ENCODE results near the gene GPR82. TPM values are rescaled to one million over a fixed set of nuclear protein-coding genes. Genes with fewer than 3 reads are reported as not detected.

GPR82 gene
- polyA plus RNA-seq, 2 of the 4 experiments (the other 2 are of a cell fraction): not detected

- peaks cover 12% of the 10 kb centered on the region for H3K4me1 ChIP-seq
- DNase-seq (ENCODE audit: low read depth in 1 of 2, low spot score in 1 of 2) (no peak), FAIRE-seq (peak; percentile 51), ATAC-seq (no peak)
- H3K9me3 ChIP-seq: no peaks in the 10 kb centered on the region
- ChIA-PET POLR2A (no interaction called here), CTCF (no interaction called here)
- H3K4me3 ChIP-seq: no peak overlapping the region
- no peak for TF ChIP-seq FOSL2 (IDR thresholded peaks at IDR 0.05)
- no peak for TF ChIP-seq FOSL2 (CRISPR knock-in tag; IDR thresholded peaks at IDR 0.05)
- TF ChIP-seq, protein P1, sequence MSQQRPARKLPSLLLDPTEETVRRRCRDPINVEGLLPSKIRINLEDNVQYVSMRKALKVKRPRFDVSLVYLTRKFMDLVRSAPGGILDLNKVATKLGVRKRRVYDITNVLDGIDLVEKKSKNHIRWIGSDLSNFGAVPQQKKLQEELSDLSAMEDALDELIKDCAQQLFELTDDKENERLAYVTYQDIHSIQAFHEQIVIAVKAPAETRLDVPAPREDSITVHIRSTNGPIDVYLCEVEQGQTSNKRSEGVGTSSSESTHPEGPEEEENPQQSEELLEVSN (IDR thresholded peaks at IDR 0.05; ENCODE audit: borderline replicate concordance, low read depth): no peak
- no peak for TF ChIP-seq RFX5 (IDR thresholded peaks at IDR 0.05)
- no peak for TF ChIP-seq CHD2 (IDR thresholded peaks at IDR 0.05; ENCODE audit: low read length, partially characterized antibody)
- TF ChIP-seq SMC3 (IDR thresholded peaks at IDR 0.05): no peak
- TF ChIP-seq RNF2 (IDR thresholded peaks at IDR 0.05; ENCODE audit: borderline replicate concordance, low read depth): no peak
- TF ChIP-seq ESRRA (IDR thresholded peaks at IDR 0.05; ENCODE audit: borderline replicate concordance, low read length): no peak
- no peak for TF ChIP-seq MAZ (IDR thresholded peaks at IDR 0.05; ENCODE audit: borderline replicate concordance, low read depth, low read length)
- TF ChIP-seq, protein P2, sequence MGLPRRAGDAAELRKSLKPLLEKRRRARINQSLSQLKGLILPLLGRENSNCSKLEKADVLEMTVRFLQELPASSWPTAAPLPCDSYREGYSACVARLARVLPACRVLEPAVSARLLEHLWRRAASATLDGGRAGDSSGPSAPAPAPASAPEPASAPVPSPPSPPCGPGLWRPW (IDR thresholded peaks at IDR 0.05): no peak
- TF ChIP-seq EP300 (IDR thresholded peaks at IDR 0.05): no peak
- no peak for TF ChIP-seq TFCP2L1 (CRISPR knock-in tag; IDR thresholded peaks at IDR 0.05)
- H3K27ac ChIP-seq: no peak overlapping the region
- peak overlapping the region; percentile 39; the same call in 2 of the 3 replicates for H3K4me2 ChIP-seq
These were observed 37.7 kb downstream of the GPR82 start for GRCh38 chrX:41761702-41762101.

DNA sequence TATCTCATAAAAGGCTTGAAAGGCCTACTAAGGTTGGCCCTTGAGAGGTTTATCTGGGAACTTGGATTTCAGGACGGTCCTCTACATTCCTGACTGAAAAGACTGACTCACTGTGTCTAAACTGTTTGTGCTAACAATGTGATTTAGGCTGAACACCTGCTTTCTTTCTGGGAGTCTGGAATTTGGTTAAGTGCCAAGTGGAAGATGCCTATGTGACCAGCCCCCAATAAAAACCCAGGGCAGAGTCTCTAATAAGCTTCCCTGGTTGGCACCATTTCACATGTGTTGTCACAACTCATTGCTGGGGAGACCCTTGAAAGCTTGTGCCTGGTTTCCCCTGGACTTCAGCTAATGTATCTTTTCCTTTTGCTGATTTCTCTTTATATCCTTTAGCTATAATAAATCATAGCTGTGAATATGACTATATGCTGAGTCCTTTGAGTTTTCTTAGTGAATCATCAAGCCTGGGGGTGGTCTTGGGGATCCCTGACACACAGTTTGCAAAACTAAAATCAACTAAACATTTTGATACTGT is 55.1 kb downstream of the GPR82 start:
- ChIA-PET CTCF (no interaction called here), POLR2A (no interaction called here)
- Histone ChIP-seq H3K4me1 (peaks cover 21% of the 10 kb centered on the region), H3K9me3 (no peaks in the 10 kb centered on the region), H3K4me2 (peak overlapping the region; percentile 64), H3K27ac (peak overlapping the region; percentile 53 to 72; a peak in 5 of 6 replicates), H3K4me3 (no peak overlapping the region)
- peak; percentile 98 for FAIRE-seq
- peak; percentile 22 to 79 for DNase-seq (ENCODE audit: low read depth in 1 of 2, low spot score in 1 of 2)
- peak; percentile 88 to 94 for ATAC-seq
- WGBS (ENCODE audit: missing lambda C conversion rate): 7% methylated on average over 1 of the region's 1 CpG
- TF ChIP-seq, protein P1 (IDR thresholded peaks at IDR 0.05; ENCODE audit: borderline replicate concordance, low read depth): no peak
- TF ChIP-seq, protein P3, sequence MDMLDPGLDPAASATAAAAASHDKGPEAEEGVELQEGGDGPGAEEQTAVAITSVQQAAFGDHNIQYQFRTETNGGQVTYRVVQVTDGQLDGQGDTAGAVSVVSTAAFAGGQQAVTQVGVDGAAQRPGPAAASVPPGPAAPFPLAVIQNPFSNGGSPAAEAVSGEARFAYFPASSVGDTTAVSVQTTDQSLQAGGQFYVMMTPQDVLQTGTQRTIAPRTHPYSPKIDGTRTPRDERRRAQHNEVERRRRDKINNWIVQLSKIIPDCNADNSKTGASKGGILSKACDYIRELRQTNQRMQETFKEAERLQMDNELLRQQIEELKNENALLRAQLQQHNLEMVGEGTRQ (IDR thresholded peaks at IDR 0.05): no peak
- no peak for TF ChIP-seq KDM1A (IDR thresholded peaks at IDR 0.05; ENCODE audit: low read depth)
- TF ChIP-seq EP300 (IDR thresholded peaks at IDR 0.05): peak; percentile 57 to 66; a peak in 2 of 5 replicates
- no peak for TF ChIP-seq ESRRA (IDR thresholded peaks at IDR 0.05; ENCODE audit: borderline replicate concordance, low read length)
- TF ChIP-seq SREBF2 (IDR thresholded peaks at IDR 0.05): no peak
- TF ChIP-seq PHF8 (IDR thresholded peaks at IDR 0.05; ENCODE audit: borderline replicate concordance, low read depth): no peak
- TF ChIP-seq HOXB13 (CRISPR knock-in tag; IDR thresholded peaks at IDR 0.05; ENCODE audit: low read depth): no peak
- no peak for TF ChIP-seq BHLHE40 (IDR thresholded peaks at IDR 0.05; ENCODE audit: low read depth, low read length)
- TF ChIP-seq EHF (CRISPR knock-in tag; IDR thresholded peaks at IDR 0.05): no peak
- no peak for TF ChIP-seq MAZ (IDR thresholded peaks at IDR 0.05; ENCODE audit: borderline replicate concordance, low read depth, low read length)
- TF ChIP-seq MYC (IDR thresholded peaks at IDR 0.05; ENCODE audit: borderline replicate concordance, low read length): no peak
- no peak for TF ChIP-seq POLR2AphosphoS2 (conservative IDR thresholded peaks at IDR 0.05; ENCODE audit: low read length)
- TF ChIP-seq JUN (IDR thresholded peaks at IDR 0.05): peak; percentile 71 to 90; a peak in 3 of 5 replicates
- peak; percentile 88; the same call in 1 of the 2 replicates for TF ChIP-seq GATA3 (IDR thresholded peaks at IDR 0.05; ENCODE audit: borderline replicate concordance)
- peak; percentile 97 for TF ChIP-seq FOSL2 (IDR thresholded peaks at IDR 0.05)
- TF ChIP-seq FOSL2 (CRISPR knock-in tag; IDR thresholded peaks at IDR 0.05): peak; percentile 90
- 0 out of 2 replicates have a peak, but pooled peaks have one; percentile 61 for TF ChIP-seq FOXS1 (CRISPR knock-in tag; IDR thresholded peaks at IDR 0.05)
- no peak; the same call in 2 of the 3 replicates for TF ChIP-seq SMC3 (IDR thresholded peaks at IDR 0.05)
- TF ChIP-seq CTCF (IDR thresholded peaks at IDR 0.05): no peak
- TF ChIP-seq HEYL (CRISPR knock-in tag; IDR thresholded peaks at IDR 0.05): no peak
- peak; percentile 69; the same call in 1 of the 2 replicates for TF ChIP-seq HOXB5 (CRISPR knock-in tag; IDR thresholded peaks at IDR 0.05)
- TF ChIP-seq BCL3 (IDR thresholded peaks at IDR 0.05): peak; percentile 70; the same call in 1 of the 3 replicates
- TF ChIP-seq CBX2 (IDR thresholded peaks at IDR 0.05; ENCODE audit: borderline replicate concordance, low read depth): no peak
- TF ChIP-seq CHD2 (IDR thresholded peaks at IDR 0.05; ENCODE audit: low read length, partially characterized antibody): no peak
- TF ChIP-seq RAD21 (conservative IDR thresholded peaks at IDR 0.05 in 1 of 2, IDR thresholded peaks at IDR 0.05 in 1 of 2): 0 out of 5 replicates have a peak, but pooled peaks of 1 of the 2 experiments have one; percentile 8

Data from A549 (cell line).